Measurements from ENCODE around the gene ABCB6.

Gene ABCB6

GRCh38 chr2:219174801-219175200, 44.0 kb downstream of the ABCB6 start:
- no peak for TF ChIP-seq BHLHE40 (IDR thresholded peaks at IDR 0.05; ENCODE audit: borderline replicate concordance)
- no peak for TF ChIP-seq FOXK2 (IDR thresholded peaks at IDR 0.05)
- no peak for DNase-seq (ENCODE audit: extremely low spot score)
- POLR2A ChIA-PET: interaction anchor here (2.1 to 2.5 kb wide), 2 partner anchors 55 to 70 kb away, joined by 6 to 17 read pairs; partner anchors contain the start of genes ANKZF1, ATG9A, GLB1L and STK16
- CTCF ChIA-PET: interaction anchor here (1.0 to 1.1 kb wide), 2 partner anchors 15 to 119 kb away, joined by 3 read pairs; no protein-coding TSS in a partner anchor

GRCh38 chr2:219174146-219174545, 44.6 kb downstream of the ABCB6 start:
- no peak for TF ChIP-seq FOXK2 (IDR thresholded peaks at IDR 0.05)
- no peak for TF ChIP-seq FOXM1 (IDR thresholded peaks at IDR 0.05; ENCODE audit: borderline replicate concordance)
- no peak for TF ChIP-seq HDGF (IDR thresholded peaks at IDR 0.05; ENCODE audit: borderline replicate concordance)
- TF ChIP-seq PKNOX1 (IDR thresholded peaks at IDR 0.05): no peak
- TF ChIP-seq LEF1 (IDR thresholded peaks at IDR 0.05; ENCODE audit: borderline replicate concordance): no peak
- TF ChIP-seq CTBP1 (IDR thresholded peaks at IDR 0.05; ENCODE audit: borderline replicate concordance): no peak
- TF ChIP-seq SP1 (IDR thresholded peaks at IDR 0.05): no peak
- TF ChIP-seq NFRKB (IDR thresholded peaks at IDR 0.05): no peak
- TF ChIP-seq ZNF384 (IDR thresholded peaks at IDR 0.05): no peak
- no peak for TF ChIP-seq BHLHE40 (IDR thresholded peaks at IDR 0.05; ENCODE audit: borderline replicate concordance)
- TF ChIP-seq FOXA1 (IDR thresholded peaks at IDR 0.05): no peak
- TF ChIP-seq TARDBP (IDR thresholded peaks at IDR 0.05): no peak
- TF ChIP-seq ELF4 (IDR thresholded peaks at IDR 0.05): no peak
- POLR2A ChIA-PET: interaction anchor here (2.1 kb wide), 1 partner anchor 71 kb away, joined by 6 read pairs; the partner anchor contains the start of genes GLB1L and STK16
- CTCF ChIA-PET: interaction anchor here (0.8 to 2.8 kb wide), 4 partner anchors 18 to 121 kb away, joined by 3 to 8 read pairs (median 4); no protein-coding TSS in a partner anchor
- no peak for DNase-seq (ENCODE audit: extremely low spot score)

GRCh38 chr2:219173176-219173575, 45.6 kb downstream of the ABCB6 start:
- no peak for TF ChIP-seq LEF1 (IDR thresholded peaks at IDR 0.05; ENCODE audit: borderline replicate concordance)
- TF ChIP-seq ELF4 (IDR thresholded peaks at IDR 0.05): no peak
- no peak for TF ChIP-seq PKNOX1 (IDR thresholded peaks at IDR 0.05)
- no peak for TF ChIP-seq FOXM1 (IDR thresholded peaks at IDR 0.05; ENCODE audit: borderline replicate concordance)
- TF ChIP-seq ARNT (IDR thresholded peaks at IDR 0.05): no peak
- no peak for TF ChIP-seq TARDBP (IDR thresholded peaks at IDR 0.05)
- TF ChIP-seq CTBP1 (IDR thresholded peaks at IDR 0.05; ENCODE audit: borderline replicate concordance): no peak
- no peak for TF ChIP-seq SUZ12 (IDR thresholded peaks at IDR 0.05)
- TF ChIP-seq ZNF384 (IDR thresholded peaks at IDR 0.05): no peak
- no peak for TF ChIP-seq NFRKB (IDR thresholded peaks at IDR 0.05)
- DNase-seq (ENCODE audit: extremely low spot score): no peak
- ChIA-PET POLR2A (no interaction called here), CTCF (interaction anchor here (0.8 to 2.8 kb wide), 2 partner anchors 105 to 122 kb away, joined by 4 to 8 read pairs; no protein-coding TSS in a partner anchor)

GRCh38 chr2:219172231-219173154, 46.3 kb downstream of the ABCB6 start:
- DNase-seq (ENCODE audit: extremely low spot score): no peak
- POLR2A ChIA-PET: interaction anchor here (1.3 to 1.6 kb wide), 3 partner anchors 34 to 72 kb away, joined by 3 to 6 read pairs (median 4); partner anchors contain the start of genes GLB1L, STK16 and ZFAND2B
- CTCF ChIA-PET: interaction anchor here (0.6 to 2.8 kb wide), 3 partner anchors 14 to 484 kb away, joined by 3 to 8 read pairs (median 3); no protein-coding TSS in a partner anchor
- TF ChIP-seq LEF1 (IDR thresholded peaks at IDR 0.05; ENCODE audit: borderline replicate concordance) (no peak), SP1 (IDR thresholded peaks at IDR 0.05) (no peak), ZNF384 (IDR thresholded peaks at IDR 0.05) (no peak), TARDBP (IDR thresholded peaks at IDR 0.05) (no peak), ELF4 (IDR thresholded peaks at IDR 0.05) (no peak), ARNT (IDR thresholded peaks at IDR 0.05) (no peak), NFRKB (IDR thresholded peaks at IDR 0.05) (no peak), L3MBTL2 (conservative IDR thresholded peaks at IDR 0.05) (no peak), SUZ12 (IDR thresholded peaks at IDR 0.05) (no peak), HDGF (IDR thresholded peaks at IDR 0.05; ENCODE audit: borderline replicate concordance) (no peak), PKNOX1 (IDR thresholded peaks at IDR 0.05) (no peak), BHLHE40 (IDR thresholded peaks at IDR 0.05; ENCODE audit: borderline replicate concordance) (no peak), FOXK2 (IDR thresholded peaks at IDR 0.05) (no peak), FOXM1 (IDR thresholded peaks at IDR 0.05; ENCODE audit: borderline replicate concordance) (no peak)

- ChIA-PET POLR2A (interaction anchor here (1.3 to 1.6 kb wide), 3 partner anchors 35 to 74 kb away, joined by 3 to 6 read pairs (median 4); partner anchors contain the start of genes GLB1L, STK16 and ZFAND2B), CTCF (interaction anchor here (0.8 to 2.8 kb wide), 6 partner anchors 12 to 173 kb away, joined by 3 to 8 read pairs (median 4); no protein-coding TSS in a partner anchor)
- TF ChIP-seq FOXM1 (IDR thresholded peaks at IDR 0.05; ENCODE audit: borderline replicate concordance) (no peak), ELF4 (IDR thresholded peaks at IDR 0.05) (no peak), SP1 (IDR thresholded peaks at IDR 0.05) (no peak), HDGF (IDR thresholded peaks at IDR 0.05; ENCODE audit: borderline replicate concordance) (no peak), FOXK2 (IDR thresholded peaks at IDR 0.05) (no peak), CTBP1 (IDR thresholded peaks at IDR 0.05; ENCODE audit: borderline replicate concordance) (no peak), TARDBP (IDR thresholded peaks at IDR 0.05) (no peak), L3MBTL2 (conservative IDR thresholded peaks at IDR 0.05) (no peak), LEF1 (IDR thresholded peaks at IDR 0.05; ENCODE audit: borderline replicate concordance) (no peak)
- peak; percentile 42 for DNase-seq (ENCODE audit: extremely low spot score)
Observed at GRCh38 chr2:219171231-219171651, 47.5 kb downstream of the ABCB6 start.

All from HEK293T (cell line).